ENCODE data around the gene ZCCHC7.

GRCh38 chr9:37239224-37239859 lies 119.0 kb downstream of the ZCCHC7 start:
- TF ChIP-seq CTCF (IDR thresholded peaks at IDR 0.05; ENCODE audit: control extremely low read depth in 1 of 3, insufficient read depth in 1 of 3, low read depth in 1 of 3, low read length in 3 of 3) (no peak), EZH2 (IDR thresholded peaks at IDR 0.05; ENCODE audit: low read depth, low read length, severe bottlenecking) (no peak), MAX (IDR thresholded peaks at IDR 0.05) (no peak), POLR2AphosphoS5 (IDR thresholded peaks at IDR 0.05; ENCODE audit: low read depth, low read length) (no peak), ZNF274 (IDR thresholded peaks at IDR 0.05; ENCODE audit: borderline replicate concordance, extremely low read depth, low read length) (no peak), RFX5 (IDR thresholded peaks at IDR 0.05; ENCODE audit: borderline replicate concordance, low read depth, low read length) (no peak)
